ENCODE data around the gene ASTN2. TPM values are rescaled to one million over a fixed set of nuclear protein-coding genes. Genes with fewer than 3 reads are reported as not detected.

ASTN2 gene
- polyA plus RNA-seq, 2 of the 4 experiments (the other 2 are of a cell fraction), result 5.8 to 11.6 TPM

GRCh38 chr9:117245175-117245829 is 169.6 kb downstream of the ASTN2 start:
- no peak overlapping the region for H3K4me2 ChIP-seq
- ChIA-PET CTCF (no interaction called here), POLR2A (no interaction called here)
- TF ChIP-seq NPAS2 (CRISPR knock-in tag; IDR thresholded peaks at IDR 0.05; ENCODE audit: borderline replicate concordance) (no peak), TP53 (CRISPR knock-in tag; IDR thresholded peaks at IDR 0.05) (no peak), ZFP36 (IDR thresholded peaks at IDR 0.05; ENCODE audit: borderline replicate concordance, partially characterized antibody) (no peak), HDAC2 (IDR thresholded peaks at IDR 0.05) (no peak), POLR2AphosphoS2 (conservative IDR thresholded peaks at IDR 0.05; ENCODE audit: low read length) (no peak), HOXB5 (CRISPR knock-in tag; IDR thresholded peaks at IDR 0.05) (no peak), EHF (CRISPR knock-in tag; IDR thresholded peaks at IDR 0.05) (no peak)
- TF ChIP-seq, protein P1, sequence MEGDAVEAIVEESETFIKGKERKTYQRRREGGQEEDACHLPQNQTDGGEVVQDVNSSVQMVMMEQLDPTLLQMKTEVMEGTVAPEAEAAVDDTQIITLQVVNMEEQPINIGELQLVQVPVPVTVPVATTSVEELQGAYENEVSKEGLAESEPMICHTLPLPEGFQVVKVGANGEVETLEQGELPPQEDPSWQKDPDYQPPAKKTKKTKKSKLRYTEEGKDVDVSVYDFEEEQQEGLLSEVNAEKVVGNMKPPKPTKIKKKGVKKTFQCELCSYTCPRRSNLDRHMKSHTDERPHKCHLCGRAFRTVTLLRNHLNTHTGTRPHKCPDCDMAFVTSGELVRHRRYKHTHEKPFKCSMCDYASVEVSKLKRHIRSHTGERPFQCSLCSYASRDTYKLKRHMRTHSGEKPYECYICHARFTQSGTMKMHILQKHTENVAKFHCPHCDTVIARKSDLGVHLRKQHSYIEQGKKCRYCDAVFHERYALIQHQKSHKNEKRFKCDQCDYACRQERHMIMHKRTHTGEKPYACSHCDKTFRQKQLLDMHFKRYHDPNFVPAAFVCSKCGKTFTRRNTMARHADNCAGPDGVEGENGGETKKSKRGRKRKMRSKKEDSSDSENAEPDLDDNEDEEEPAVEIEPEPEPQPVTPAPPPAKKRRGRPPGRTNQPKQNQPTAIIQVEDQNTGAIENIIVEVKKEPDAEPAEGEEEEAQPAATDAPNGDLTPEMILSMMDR (IDR thresholded peaks at IDR 0.05), result no peak
- no peak overlapping the region for H3K4me3 ChIP-seq
- no peak for FAIRE-seq
- H3K4me1 ChIP-seq, result no peaks in the 10 kb centered on the region
- no peaks in the 10 kb centered on the region for H3K9me3 ChIP-seq
- no peak for ATAC-seq
- DNase-seq (ENCODE audit: low read depth in 1 of 2, low spot score in 1 of 2), result no peak
- H3K27ac ChIP-seq, result no peak overlapping the region
- under 1% methylated on average over 8 of the region's 8 CpGs for WGBS (ENCODE audit: missing lambda C conversion rate)

DNA sequence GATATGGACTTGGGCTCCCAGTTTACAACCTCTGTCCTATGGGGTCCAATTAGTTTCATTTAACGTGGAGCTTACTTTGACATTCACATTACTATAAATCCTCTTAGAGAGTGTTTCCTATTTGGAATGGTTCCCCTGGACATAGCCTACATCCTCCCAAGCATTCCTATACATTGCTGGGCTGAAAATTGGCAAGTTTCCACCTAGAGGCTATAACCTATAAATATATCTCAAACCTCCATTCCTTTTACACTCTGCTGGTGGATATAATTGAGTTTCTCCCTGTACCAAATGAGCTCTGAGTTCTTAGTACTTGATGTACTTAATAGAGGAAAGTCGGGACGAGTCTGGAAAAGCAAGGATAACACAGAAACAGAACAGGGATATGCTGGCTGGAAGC is 172.8 kb downstream of the ASTN2 start:
- no peak for TF ChIP-seq CEBPB (IDR thresholded peaks at IDR 0.05)
- TF ChIP-seq KDM5A (IDR thresholded peaks at IDR 0.05), result no peak
- no peak for TF ChIP-seq TFCP2L1 (CRISPR knock-in tag; IDR thresholded peaks at IDR 0.05)
- TF ChIP-seq ZSCAN20 (CRISPR knock-in tag; IDR thresholded peaks at IDR 0.05), result no peak
- no peak for TF ChIP-seq ZC3H11A (IDR thresholded peaks at IDR 0.05)
- TF ChIP-seq POLR2AphosphoS2 (conservative IDR thresholded peaks at IDR 0.05; ENCODE audit: low read length), result no peak
- TF ChIP-seq, protein P1 (IDR thresholded peaks at IDR 0.05), result no peak
- no peak for TF ChIP-seq JUNB (IDR thresholded peaks at IDR 0.05)
- TF ChIP-seq CBX2 (IDR thresholded peaks at IDR 0.05; ENCODE audit: borderline replicate concordance, low read depth), result no peak
- TF ChIP-seq BHLHE40 (IDR thresholded peaks at IDR 0.05; ENCODE audit: low read depth, low read length), result no peak
- no peak for TF ChIP-seq CHD2 (IDR thresholded peaks at IDR 0.05; ENCODE audit: low read length, partially characterized antibody)
- no peak for TF ChIP-seq MYC (IDR thresholded peaks at IDR 0.05; ENCODE audit: borderline replicate concordance, low read length)
- no peak for TF ChIP-seq TP53 (CRISPR knock-in tag; IDR thresholded peaks at IDR 0.05)
- no peak for TF ChIP-seq NR3C1 (IDR thresholded peaks at IDR 0.05)
- WGBS (ENCODE audit: missing lambda C conversion rate), result 1% methylated on average over 3 of the region's 3 CpGs
- no peak for ATAC-seq
- Histone ChIP-seq H3K27ac (no peak overlapping the region), H3K4me1 (no peaks in the 10 kb centered on the region), H3K4me2 (no peak overlapping the region), H3K9me3 (no peaks in the 10 kb centered on the region), H3K4me3 (no peak overlapping the region)
- DNase-seq (ENCODE audit: low read depth in 1 of 2, low spot score in 1 of 2), result no peak
- ChIA-PET CTCF (interaction anchor here (0.7 kb wide), 1 partner anchor 167 kb away, joined by 3 read pairs; no protein-coding TSS in a partner anchor), POLR2A (no interaction called here)
- FAIRE-seq, result no peak

GRCh38 chr9:117239428-117239827 is 175.4 kb downstream of the ASTN2 start:
- ATAC-seq, result no peak
- no peak for TF ChIP-seq EHMT2 (IDR thresholded peaks at IDR 0.05; ENCODE audit: low read depth)
- TF ChIP-seq ZC3H11A (IDR thresholded peaks at IDR 0.05), result no peak
- TF ChIP-seq EHF (CRISPR knock-in tag; IDR thresholded peaks at IDR 0.05), result no peak
- no peak for TF ChIP-seq FOSB (CRISPR knock-in tag; IDR thresholded peaks at IDR 0.05)
- TF ChIP-seq POLR2AphosphoS2 (conservative IDR thresholded peaks at IDR 0.05; ENCODE audit: low read length), result no peak
- TF ChIP-seq, protein P2, sequence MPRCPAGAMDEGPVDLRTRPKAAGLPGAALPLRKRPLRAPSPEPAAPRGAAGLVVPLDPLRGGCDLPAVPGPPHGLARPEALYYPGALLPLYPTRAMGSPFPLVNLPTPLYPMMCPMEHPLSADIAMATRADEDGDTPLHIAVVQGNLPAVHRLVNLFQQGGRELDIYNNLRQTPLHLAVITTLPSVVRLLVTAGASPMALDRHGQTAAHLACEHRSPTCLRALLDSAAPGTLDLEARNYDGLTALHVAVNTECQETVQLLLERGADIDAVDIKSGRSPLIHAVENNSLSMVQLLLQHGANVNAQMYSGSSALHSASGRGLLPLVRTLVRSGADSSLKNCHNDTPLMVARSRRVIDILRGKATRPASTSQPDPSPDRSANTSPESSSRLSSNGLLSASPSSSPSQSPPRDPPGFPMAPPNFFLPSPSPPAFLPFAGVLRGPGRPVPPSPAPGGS (IDR thresholded peaks at IDR 0.05), result no peak
- no peak for TF ChIP-seq PHF8 (IDR thresholded peaks at IDR 0.05; ENCODE audit: borderline replicate concordance, low read depth)
- TF ChIP-seq ESRRA (IDR thresholded peaks at IDR 0.05; ENCODE audit: borderline replicate concordance, low read length), result no peak
- TF ChIP-seq JUN (IDR thresholded peaks at IDR 0.05), result no peak
- TF ChIP-seq MAFK (IDR thresholded peaks at IDR 0.05; ENCODE audit: partially characterized antibody), result no peak
- no peak for TF ChIP-seq MAX (IDR thresholded peaks at IDR 0.05)
- 0% methylated on average over 1 of the region's 1 CpG for WGBS (ENCODE audit: missing lambda C conversion rate)
- H3K9me3 ChIP-seq, result no peaks in the 10 kb centered on the region
- FAIRE-seq, result no peak
- no peaks in the 10 kb centered on the region for H3K4me1 ChIP-seq
- H3K4me2 ChIP-seq, result no peak overlapping the region
- ChIA-PET CTCF (interaction anchor here (1.2 kb wide), 1 partner anchor 11 kb away, joined by 3 read pairs; no protein-coding TSS in a partner anchor), POLR2A (no interaction called here)
- no peak overlapping the region for H3K27ac ChIP-seq
- DNase-seq (ENCODE audit: low read depth in 1 of 2, low spot score in 1 of 2), result no peak
- no peak overlapping the region for H3K4me3 ChIP-seq
